Left ventricle myocardium superior (tissue), 1 donor: Measurements from ENCODE around the gene TEAD1. TPM values are rescaled to one million over a fixed set of nuclear protein-coding genes. Genes with fewer than 3 reads are reported as not detected.

Source experiments
- ATAC-seq: fragments of 200-7000 bp; cut with Tn5 transposase; one replicate; pipeline ENCODE4 v1.9.1; 2020; ENCODE audit warnings: mild to moderate bottlenecking, moderate library complexity
- DNase-seq: peaks from one replicate; pipeline ENCODE4 v3.0.0-alpha.2; 2020
- intact Hi-C: fragments of 100-400 bp; cut with micrococcal nuclease; formaldehyde crosslinking; loops from one replicate; pipeline ENCODE4 v1.11.0; 2022
- total RNA-seq: library from RNA; stranded (reverse); fragmentation: NEBNext Ultra II Directional; extraction: Animal tissue kit (Norgen Biotek cat#: 25700); gene quantifications from one replicate; pipeline ENCODE4 v1.2.1, GENCODE V29; 2021
- donor health status: DM: no; HTN: yes; CAD: no; lungs with severe emphysema.

The TEAD1 gene
- total RNA-seq, 1 donor from 2014 or later = 127 TPM

DNA sequence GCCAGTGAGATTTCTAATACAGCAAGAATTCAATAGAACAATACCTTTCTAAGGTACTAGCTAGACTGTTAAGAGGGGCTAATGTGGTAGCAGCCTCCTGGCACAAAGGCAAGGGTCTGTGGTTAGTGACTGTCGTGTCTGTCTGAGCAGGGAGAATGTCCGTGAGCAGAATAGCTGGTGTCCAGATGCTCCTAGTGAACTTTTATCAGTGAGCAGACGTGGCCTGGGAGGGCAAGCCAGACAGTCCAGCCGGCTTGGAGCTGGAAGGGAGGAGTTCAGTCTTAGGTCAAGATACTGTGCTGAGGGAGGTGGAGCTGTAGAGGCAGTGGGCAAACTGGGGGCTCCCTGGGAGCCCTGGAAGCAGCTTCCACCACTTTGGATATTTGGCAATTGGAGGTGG lies 138.6 kb downstream of the TEAD1 start:
- intact Hi-C loops = no loop called here
- ATAC-seq (peak; percentile 43), DNase-seq (no peak)

GRCh38 chr11:12813371-12814225 lies 139.4 kb downstream of the TEAD1 start:
- intact Hi-C loops = no loop called here
- ATAC-seq = peak; percentile 62
- no peak for DNase-seq

DNA sequence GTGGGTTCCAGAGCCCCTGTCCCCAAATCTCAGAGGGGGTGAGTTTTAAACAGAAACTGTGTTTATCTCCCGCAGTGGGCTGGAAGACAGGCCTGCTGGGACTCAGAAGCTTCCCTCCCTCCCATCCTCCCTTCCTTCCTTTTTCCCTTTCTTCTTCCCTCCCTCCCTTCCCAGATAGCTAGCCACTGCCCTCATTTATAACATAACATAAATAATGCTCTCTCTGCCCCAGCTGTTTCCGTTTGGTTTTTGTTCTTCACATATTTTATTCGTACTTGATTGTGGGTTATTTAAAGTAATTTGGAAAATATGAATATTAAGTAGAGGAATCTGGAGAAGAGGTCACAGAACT lies 140.9 kb downstream of the TEAD1 start:
- ATAC-seq = no peak
- DNase-seq = no peak
- intact Hi-C loops = no loop called here

- ATAC-seq = peak; percentile 33
- intact Hi-C loops = no loop called here
- no peak for DNase-seq
These were observed 141.8 kb downstream of the TEAD1 start for GRCh38 chr11:12815931-12816494.

- DNase-seq (no peak), ATAC-seq (no peak)
- intact Hi-C loops = no loop called here
These were observed 143.6 kb downstream of the TEAD1 start for GRCh38 chr11:12817681-12818332.

- ATAC-seq (peak; percentile 43), DNase-seq (no peak)
- intact Hi-C loops = no loop called here
These were observed 144.3 kb downstream of the TEAD1 start for GRCh38 chr11:12818333-12819015.

DNA sequence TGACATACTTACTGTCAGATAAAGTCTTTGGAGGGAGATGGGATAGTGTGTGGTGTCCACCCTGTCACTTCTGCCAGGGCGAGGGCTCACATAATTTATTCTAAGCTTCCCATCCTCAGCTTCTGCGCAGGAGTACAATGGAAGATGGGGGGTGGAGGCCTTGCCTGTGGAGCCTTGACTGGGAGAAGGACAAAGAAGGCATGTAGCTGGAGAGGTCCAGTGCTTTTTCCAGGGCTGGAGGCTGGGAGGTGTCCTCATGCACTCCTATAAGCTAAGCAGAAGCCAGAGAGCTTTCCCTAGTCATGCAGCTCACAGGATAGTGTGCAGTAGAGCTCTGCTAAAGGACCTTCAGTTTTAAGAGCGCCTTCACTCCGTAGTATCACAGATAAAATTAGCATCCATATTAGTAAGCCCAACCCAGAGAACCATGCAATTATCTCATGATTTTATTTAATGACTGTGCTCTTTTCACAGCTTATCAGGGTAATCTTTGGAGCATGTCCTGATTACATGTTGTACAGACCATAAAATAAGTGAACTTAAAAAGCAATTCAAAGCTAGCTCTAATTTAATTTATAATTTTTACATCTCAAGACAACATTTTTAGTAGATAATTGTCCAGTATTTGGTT lies 148.3 kb downstream of the TEAD1 start:
- intact Hi-C loops = no loop called here
- DNase-seq (no peak), ATAC-seq (no peak)

DNA sequence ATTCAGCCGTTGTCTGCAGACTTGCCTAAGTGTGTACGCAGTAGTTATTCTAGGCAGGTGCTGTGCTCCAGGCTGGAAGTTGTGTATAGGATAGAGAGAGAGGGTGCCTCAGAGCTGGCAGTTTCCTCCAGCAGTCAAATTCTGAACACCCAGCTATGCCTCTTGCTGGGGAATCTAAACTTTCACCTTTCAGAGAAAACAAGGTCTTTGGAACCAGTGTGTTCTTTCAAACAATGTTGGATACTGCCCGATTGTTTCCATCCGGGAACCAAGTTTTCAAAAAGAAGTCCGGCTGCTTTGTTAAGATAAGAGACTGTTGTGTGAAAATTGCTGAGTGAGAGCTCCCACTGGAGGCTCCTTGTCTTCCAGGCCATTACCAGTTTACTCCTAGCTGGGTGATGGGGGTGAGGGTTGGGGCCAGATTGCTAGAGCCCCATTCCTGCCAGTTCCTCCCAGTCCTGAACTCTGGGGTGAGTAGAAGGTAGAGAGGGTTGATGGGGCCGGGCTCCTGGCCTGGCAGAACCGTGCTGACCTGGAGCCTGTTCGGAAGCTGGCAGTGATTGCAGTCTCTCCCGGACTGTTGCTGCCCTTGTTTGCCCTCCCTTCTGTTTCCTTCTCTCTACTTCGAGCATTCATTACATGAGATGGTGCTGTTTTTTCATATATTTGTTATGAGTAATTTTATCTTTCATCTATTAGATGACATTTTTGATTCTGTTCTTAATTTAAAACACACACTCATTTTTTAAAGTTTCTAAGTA lies 150.2 kb downstream of the TEAD1 start:
- peak; percentile 49 for DNase-seq
- peak; percentile 74 for ATAC-seq
- intact Hi-C loops = no loop called here

DNA sequence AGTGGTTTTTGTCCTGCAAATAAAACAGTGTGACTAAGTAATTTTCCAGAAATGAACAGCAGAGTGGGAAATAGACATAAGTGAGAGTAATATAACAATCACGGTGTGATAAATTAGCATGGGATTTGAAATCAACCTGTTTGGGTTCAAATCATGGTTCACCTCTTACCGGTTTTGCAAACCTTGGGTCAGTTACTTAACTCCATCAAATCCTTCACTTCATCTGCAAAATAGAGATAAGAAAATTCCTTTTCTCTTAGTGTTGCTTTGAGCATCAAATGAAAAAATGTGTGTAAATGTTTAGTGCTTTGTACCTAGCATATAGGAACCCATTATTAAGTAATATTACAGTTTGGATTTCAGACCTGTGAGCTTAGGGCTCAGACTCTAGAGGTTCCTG lies 152.2 kb downstream of the TEAD1 start:
- intact Hi-C loops = no loop called here
- DNase-seq (no peak), ATAC-seq (no peak)

DNA sequence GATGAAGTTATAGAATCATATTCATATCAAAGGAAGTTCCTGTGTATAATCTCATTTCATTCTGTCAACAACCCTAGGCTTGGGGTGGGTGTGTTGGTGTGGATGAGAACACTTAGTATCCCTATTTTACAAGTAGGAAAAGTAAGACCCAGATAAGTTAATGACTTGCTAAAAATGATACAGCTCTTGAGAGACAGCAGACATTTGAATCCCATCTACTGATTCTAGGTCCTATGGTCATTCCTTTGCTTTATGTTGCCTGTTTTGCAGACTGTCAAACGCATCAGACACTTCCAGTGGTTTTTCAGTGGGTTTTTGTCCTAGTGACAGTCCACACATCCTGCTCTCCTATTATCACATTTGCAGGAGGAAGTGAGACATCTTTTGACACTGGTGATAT lies 153.1 kb downstream of the TEAD1 start:
- no peak for ATAC-seq
- DNase-seq = no peak
- intact Hi-C loops = no loop called here

DNA sequence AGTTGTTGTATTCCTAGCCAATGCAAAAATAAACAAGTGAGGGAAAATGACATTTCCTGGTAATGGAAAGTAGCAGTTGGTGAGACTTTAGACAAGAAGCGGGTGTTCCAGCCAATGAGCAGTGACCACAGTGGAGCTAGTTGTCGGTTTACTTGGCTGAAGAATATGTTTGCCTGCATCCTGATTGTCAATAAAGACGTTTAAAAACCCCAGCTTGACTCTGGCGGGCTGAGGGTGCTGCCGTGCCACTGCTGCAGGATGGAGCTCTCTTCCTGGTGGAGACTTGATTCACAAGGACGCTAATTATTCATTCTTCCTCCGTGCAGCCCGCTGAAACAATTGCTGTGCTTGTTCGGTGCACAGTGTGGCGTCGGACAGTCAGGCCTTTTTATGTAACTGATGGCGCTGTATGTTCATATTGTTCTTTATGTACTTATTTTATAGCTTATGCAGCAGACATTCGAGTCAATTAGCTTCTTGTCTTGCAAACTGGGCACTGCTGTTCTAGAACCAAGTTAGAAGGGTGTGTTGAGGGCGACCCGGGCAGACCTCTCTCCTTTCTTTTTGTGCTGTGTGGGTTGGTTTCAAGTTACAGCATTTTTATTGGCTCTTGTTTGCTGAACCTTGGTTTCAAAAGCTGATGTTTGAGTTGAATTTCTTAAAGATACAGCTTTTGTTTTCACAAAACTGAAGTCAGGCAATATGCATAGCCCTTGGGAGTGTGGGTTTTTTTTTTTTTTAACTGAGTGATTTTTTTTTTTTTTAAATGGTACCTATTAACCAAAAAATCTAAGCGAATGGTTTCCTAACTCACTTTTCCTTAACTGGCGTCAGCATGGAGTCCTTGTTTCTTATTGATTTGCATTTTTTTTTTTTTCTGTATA lies 153.9 kb downstream of the TEAD1 start:
- ATAC-seq = peak; percentile 85
- intact Hi-C loops = no loop called here
- no peak for DNase-seq

DNA sequence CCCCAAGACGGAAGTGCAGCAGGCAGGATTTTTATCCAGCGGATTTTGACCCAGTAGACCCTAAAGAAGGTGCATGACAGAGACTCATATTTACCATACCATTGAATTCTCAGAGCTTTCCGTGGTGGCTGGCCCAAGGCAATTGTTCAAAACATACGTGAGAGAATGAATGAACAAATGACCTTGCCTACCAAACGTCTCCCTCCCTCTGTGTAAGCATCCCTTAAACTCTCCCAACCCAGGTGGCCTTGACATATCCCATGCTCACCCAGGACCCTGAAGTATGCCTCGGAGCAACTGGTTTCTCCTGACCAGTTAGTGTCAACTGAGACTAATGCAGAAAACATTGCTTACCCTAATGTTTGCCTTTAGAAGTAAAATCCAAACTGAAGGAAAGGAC lies 154.9 kb downstream of the TEAD1 start:
- ATAC-seq = no peak
- intact Hi-C loops = no loop called here

GRCh38 chr11:12829540-12830314 lies 155.5 kb downstream of the TEAD1 start:
- no peak for DNase-seq
- no peak for ATAC-seq
- intact Hi-C loops = no loop called here

More for the DNA sequence above, 154.9 kb downstream of the TEAD1 start:
- DNase-seq = no peak

DNA sequence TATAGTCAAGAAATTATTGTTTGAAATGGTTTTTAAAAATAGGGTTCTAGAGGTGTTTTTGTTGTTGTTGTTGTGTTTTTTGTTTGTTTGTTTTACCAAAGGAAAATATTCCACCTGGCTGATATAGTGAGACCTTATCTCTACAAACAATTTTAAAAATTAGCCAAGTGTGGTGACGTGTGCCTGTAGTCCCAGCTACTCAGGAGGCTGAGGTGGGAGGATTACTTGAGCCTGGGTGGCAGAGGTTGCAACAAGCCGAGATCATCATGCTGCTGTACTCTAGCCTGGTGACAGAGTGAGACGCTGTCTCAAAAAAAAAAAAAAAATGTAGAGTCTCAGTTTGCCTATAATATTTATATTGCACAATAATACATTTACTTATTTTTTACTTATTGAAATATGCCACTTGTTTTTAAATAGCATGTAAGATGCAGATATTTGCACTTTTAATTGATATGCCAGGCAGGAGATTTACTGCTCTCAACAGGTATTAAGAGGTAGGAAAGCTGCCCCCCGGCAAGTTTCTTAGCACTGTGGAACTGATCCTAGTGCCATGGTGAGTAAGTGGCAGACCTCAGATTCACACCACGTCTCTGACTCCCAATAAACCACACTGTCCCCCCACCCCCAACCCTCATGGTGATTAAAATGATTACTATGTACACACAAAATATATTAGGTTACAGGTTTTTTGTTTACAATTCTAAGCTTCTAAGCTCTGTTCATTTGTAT lies 157.4 kb downstream of the TEAD1 start:
- intact Hi-C loops = no loop called here
- ATAC-seq = no peak
- no peak for DNase-seq

DNA sequence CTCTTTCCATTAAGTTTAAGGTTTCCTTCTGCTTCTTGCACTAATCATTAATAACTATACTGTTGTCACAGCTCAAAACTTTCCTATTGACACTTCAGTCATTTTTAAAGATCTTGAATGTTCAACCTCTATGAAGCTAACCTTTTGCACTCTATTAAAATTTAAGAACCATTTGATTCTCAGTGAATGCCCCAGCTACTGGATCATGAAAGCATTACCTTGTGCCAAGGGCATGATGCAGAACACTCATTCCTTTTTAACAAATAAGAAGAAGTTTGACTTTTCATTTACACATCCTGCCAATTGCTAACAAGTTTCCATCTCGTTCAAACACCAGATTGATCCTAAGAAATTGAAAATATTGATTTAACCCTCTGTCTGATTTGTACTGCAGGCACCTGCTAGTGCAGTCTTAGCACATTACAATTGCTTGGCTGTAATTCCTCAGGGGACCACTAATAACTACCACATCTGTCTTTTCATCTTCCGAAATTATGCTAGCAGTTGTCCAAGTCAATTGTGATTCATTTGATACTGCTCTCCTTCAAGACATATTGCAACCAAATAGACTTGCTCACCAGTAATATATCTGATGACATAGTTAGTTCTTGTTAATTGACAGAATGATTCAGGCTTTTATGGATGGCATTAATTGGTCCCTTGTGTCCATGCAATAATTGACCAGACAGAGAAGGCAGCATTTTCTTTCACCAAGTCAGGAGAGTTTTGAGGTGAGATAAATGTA lies 158.4 kb downstream of the TEAD1 start:
- ATAC-seq = no peak
- no peak for DNase-seq
- intact Hi-C loops = no loop called here

- intact Hi-C loops = no loop called here
- no peak for ATAC-seq
- DNase-seq = no peak
These were observed 159.9 kb downstream of the TEAD1 start for GRCh38 chr11:12834166-12834565.
